ENCODE measurements around the gene CARMIL1. TPM values are rescaled to one million over a fixed set of nuclear protein-coding genes. Genes with fewer than 3 reads are reported as not detected.

Gene CARMIL1
- total RNA-seq, 2 donors from 2014 or later = 11.9 to 13.7 TPM

DNA sequence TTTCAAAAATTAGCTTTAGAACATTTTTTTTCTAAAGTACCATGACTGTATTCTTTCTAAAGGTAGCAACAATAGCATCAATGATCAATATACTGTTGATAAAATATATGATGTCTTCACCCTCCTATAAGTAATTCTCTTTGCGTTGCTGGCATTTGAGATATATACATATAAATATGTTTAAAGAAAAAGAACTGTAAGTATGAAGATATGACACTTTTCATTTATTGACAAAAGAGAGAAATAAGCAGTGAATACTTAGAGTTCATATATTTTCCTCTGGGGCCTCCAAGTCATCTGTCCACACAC lies 323.5 kb downstream of the CARMIL1 start:
- Histone ChIP-seq H3K4me3 (no peak overlapping the region), H3K36me3 (replicated peaks in 1 of 2; ENCODE audit: insufficient read depth in 1 of 2, low read depth in 2 of 2) (no peaks in the 10 kb centered on the region), H3K27ac (no peak overlapping the region), H3K9me3 (no peaks in the 10 kb centered on the region), H3K4me1 (peaks cover 8% of the 10 kb centered on the region), H3K27me3 (no peaks in the 10 kb centered on the region)
- 87 to 91% methylated on average over 1 of the region's 1 CpG for WGBS, 2 donors
- DNase-seq (no peak), ATAC-seq (no peak)
- intact Hi-C loops (cut with DNase I) = no loop called here
- no peak for TF ChIP-seq POLR2A (IDR thresholded peaks at IDR 0.05)
- TF ChIP-seq, protein P1, sequence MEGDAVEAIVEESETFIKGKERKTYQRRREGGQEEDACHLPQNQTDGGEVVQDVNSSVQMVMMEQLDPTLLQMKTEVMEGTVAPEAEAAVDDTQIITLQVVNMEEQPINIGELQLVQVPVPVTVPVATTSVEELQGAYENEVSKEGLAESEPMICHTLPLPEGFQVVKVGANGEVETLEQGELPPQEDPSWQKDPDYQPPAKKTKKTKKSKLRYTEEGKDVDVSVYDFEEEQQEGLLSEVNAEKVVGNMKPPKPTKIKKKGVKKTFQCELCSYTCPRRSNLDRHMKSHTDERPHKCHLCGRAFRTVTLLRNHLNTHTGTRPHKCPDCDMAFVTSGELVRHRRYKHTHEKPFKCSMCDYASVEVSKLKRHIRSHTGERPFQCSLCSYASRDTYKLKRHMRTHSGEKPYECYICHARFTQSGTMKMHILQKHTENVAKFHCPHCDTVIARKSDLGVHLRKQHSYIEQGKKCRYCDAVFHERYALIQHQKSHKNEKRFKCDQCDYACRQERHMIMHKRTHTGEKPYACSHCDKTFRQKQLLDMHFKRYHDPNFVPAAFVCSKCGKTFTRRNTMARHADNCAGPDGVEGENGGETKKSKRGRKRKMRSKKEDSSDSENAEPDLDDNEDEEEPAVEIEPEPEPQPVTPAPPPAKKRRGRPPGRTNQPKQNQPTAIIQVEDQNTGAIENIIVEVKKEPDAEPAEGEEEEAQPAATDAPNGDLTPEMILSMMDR (IDR thresholded peaks at IDR 0.05) = peak in 1 of 7 experiments; percentile 7

DNA sequence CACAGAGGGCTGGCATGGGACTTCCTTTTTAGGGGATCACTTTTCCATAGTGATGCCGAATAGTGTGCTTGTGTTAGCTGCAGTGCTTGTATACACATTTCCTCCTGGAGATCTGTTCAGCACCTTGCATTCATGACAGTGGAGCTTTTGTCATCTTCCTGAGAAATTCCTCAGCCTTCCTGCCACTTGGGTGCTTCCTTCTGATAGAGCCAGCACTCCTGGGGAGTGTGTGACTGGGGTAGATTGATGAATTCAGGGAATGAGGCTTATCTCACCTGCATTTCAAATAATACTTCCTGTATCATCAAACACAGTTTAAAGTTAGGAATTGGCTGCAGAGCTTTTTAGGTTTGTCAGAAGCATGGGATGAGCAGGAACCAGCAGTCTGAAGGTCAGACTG lies 324.1 kb downstream of the CARMIL1 start:
- DNase-seq = no peak
- Histone ChIP-seq H3K4me1 (peaks cover 8% of the 10 kb centered on the region), H3K9me3 (no peaks in the 10 kb centered on the region), H3K36me3 (replicated peaks in 1 of 2; ENCODE audit: insufficient read depth in 1 of 2, low read depth in 2 of 2) (no peaks in the 10 kb centered on the region), H3K4me3 (no peak overlapping the region), H3K27ac (no peak overlapping the region), H3K27me3 (no peaks in the 10 kb centered on the region)
- TF ChIP-seq POLR2A (IDR thresholded peaks at IDR 0.05) = no peak
- TF ChIP-seq, protein P1 (IDR thresholded peaks at IDR 0.05) = no peak
- WGBS, 2 donors = 75 to 82% methylated on average over 1 of the region's 1 CpG
- ATAC-seq = no peak
- intact Hi-C loops (cut with DNase I) = no loop called here

DNA sequence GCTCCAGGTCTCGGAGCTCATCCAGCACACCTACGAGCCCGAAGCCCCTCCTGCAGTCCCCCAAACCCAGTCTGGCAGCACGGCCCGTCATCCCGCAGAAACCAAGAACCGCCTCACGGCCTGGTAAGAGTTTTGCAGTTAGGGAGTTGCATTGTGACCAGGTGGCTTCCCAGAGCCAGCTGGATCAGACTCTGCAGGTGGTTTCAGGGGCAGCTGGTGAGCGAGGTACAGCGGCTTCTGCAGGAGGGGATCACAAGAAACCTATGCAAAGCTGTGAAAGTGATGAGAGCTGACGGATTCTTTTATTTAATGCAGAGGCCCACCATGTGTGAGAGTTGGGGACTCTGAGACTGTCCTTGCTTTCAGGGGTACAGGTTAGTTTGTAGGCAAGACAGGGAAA lies 327.0 kb downstream of the CARMIL1 start:
- TF ChIP-seq POLR2A (IDR thresholded peaks at IDR 0.05) = no peak
- TF ChIP-seq, protein P1 (IDR thresholded peaks at IDR 0.05) = no peak
- WGBS, 2 donors = 85 to 86% methylated on average over 11 of the region's 11 CpGs
- Histone ChIP-seq H3K4me1 (peaks cover 8% of the 10 kb centered on the region), H3K27me3 (no peaks in the 10 kb centered on the region), H3K36me3 (replicated peaks in 1 of 2; ENCODE audit: insufficient read depth in 1 of 2, low read depth in 2 of 2) (no peaks in the 10 kb centered on the region), H3K27ac (no peak overlapping the region), H3K9me3 (no peaks in the 10 kb centered on the region), H3K4me3 (no peak overlapping the region)
- ATAC-seq (no peak), DNase-seq (no peak)
- intact Hi-C loops (cut with DNase I) = no loop called here

DNA sequence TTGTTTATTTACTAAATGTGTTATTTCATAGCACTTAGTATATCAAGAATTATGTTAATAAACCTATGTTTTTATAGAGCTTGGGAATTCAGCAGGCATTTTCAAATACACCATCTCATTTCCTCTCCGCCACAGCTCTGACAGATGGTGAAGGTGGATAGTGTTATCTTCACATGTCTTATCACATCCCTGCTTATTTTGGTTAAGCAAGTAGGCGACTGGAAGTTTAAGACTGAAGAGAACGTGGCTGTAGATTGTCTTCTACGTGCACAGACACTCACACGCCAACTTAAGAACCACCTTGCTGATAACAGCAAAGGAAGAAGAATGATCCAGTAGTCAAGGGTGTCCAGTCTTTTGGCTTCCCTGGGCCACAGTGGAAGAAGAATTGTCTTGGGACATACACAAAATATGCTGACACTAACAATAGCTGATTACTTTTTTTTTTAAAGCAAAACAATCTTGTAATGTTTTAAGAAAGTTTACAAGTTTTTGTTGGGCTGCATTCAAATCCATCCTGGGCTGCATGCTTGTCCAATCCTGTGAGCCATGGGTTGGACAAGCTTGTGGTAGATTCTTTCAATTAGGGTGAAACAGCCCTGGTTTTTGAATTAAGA lies 329.5 kb downstream of the CARMIL1 start:
- H3K27ac ChIP-seq = no peak overlapping the region
- TF ChIP-seq POLR2A (IDR thresholded peaks at IDR 0.05) = no peak
- TF ChIP-seq, protein P1 (IDR thresholded peaks at IDR 0.05) = no peak
- H3K4me3 ChIP-seq = no peak overlapping the region
- no peaks in the 10 kb centered on the region for H3K4me1 ChIP-seq
- ATAC-seq (no peak), DNase-seq (no peak)
- H3K9me3 ChIP-seq = no peaks in the 10 kb centered on the region
- intact Hi-C loops (cut with DNase I) = no loop called here
- H3K27me3 ChIP-seq = no peaks in the 10 kb centered on the region
- no peaks in the 10 kb centered on the region for H3K36me3 ChIP-seq (replicated peaks in 1 of 2; ENCODE audit: insufficient read depth in 1 of 2, low read depth in 2 of 2)
- 90 to 92% methylated on average over 5 of the region's 5 CpGs for WGBS, 2 donors

DNA sequence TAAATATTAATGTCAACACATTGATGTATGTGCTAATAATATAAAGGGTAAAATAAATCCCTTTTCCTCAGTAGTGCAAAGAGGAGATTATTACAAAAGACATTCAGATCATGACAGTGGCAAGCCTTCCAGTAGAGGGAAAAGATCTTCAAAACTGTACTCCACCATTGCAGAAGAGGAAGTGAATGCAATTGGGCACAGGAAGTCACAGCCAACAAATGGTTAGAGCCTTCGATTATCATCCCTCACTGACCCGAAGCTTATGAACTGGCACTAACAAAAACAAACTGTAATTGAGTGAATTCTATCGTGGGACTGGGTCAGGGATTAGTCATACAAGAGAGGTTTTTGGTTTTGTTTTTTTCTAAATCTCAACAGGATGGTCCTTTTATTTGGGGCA lies 333.5 kb downstream of the CARMIL1 start:
- intact Hi-C loops (cut with DNase I) = no loop called here
- no peaks in the 10 kb centered on the region for H3K27me3 ChIP-seq
- WGBS, 2 donors = 73 to 80% methylated on average over 3 of the region's 3 CpGs
- ATAC-seq = no peak
- no peak overlapping the region for H3K27ac ChIP-seq
- H3K4me3 ChIP-seq = no peak overlapping the region
- DNase-seq = no peak
- TF ChIP-seq, protein P1 (IDR thresholded peaks at IDR 0.05) = no peak
- TF ChIP-seq POLR2A (IDR thresholded peaks at IDR 0.05) = no peak
- H3K36me3 ChIP-seq (replicated peaks in 1 of 2; ENCODE audit: insufficient read depth in 1 of 2, low read depth in 2 of 2) = no peaks in the 10 kb centered on the region
- H3K9me3 ChIP-seq = no peaks in the 10 kb centered on the region
- H3K4me1 ChIP-seq = no peaks in the 10 kb centered on the region
